ENCODE measurements around the gene POGLUT3. TPM values are rescaled to one million over a fixed set of nuclear protein-coding genes. Genes with fewer than 3 reads are reported as not detected.

The POGLUT3 gene
- total RNA-seq, 1 donor from 2014 or later: 27.3 TPM

GRCh38 chr11:108474664-108475463, 23.3 kb downstream of the POGLUT3 start:
- no peaks in the 10 kb centered on the region for H3K9me3 Mint-ChIP-seq
- H3K4me1 Mint-ChIP-seq: no peaks in the 10 kb centered on the region
- Histone ChIP-seq H4K20me1 (ENCODE audit: low read depth) (no peaks in the 10 kb centered on the region), H3K27me3 (no peaks in the 10 kb centered on the region), H3K4me1 (no peaks in the 10 kb centered on the region), H3K4me2 (no peak overlapping the region), H2AFZ (replicated peaks) (no peak overlapping the region), H3K79me2 (ENCODE audit: low read depth) (no peaks in the 10 kb centered on the region), H3K4me3 (no peak overlapping the region), H3K36me3 (peaks cover 3% of the 10 kb centered on the region), H3K9ac (no peak overlapping the region), H3K9me3 (ENCODE audit: low read depth) (no peaks in the 10 kb centered on the region), H3K27ac (no peak overlapping the region), H3F3A (ENCODE audit: low read depth) (no peaks in the 10 kb centered on the region)
- no peak overlapping the region for H3K27ac Mint-ChIP-seq
- no peak for DNase-seq (ENCODE audit: low spot score)
- no peak overlapping the region for H3K4me3 Mint-ChIP-seq
- TF ChIP-seq EZH2phosphoT487 (IDR thresholded peaks at IDR 0.05): no peak
- TF ChIP-seq EZH2 (IDR thresholded peaks at IDR 0.05): no peak
- TF ChIP-seq, protein P1, sequence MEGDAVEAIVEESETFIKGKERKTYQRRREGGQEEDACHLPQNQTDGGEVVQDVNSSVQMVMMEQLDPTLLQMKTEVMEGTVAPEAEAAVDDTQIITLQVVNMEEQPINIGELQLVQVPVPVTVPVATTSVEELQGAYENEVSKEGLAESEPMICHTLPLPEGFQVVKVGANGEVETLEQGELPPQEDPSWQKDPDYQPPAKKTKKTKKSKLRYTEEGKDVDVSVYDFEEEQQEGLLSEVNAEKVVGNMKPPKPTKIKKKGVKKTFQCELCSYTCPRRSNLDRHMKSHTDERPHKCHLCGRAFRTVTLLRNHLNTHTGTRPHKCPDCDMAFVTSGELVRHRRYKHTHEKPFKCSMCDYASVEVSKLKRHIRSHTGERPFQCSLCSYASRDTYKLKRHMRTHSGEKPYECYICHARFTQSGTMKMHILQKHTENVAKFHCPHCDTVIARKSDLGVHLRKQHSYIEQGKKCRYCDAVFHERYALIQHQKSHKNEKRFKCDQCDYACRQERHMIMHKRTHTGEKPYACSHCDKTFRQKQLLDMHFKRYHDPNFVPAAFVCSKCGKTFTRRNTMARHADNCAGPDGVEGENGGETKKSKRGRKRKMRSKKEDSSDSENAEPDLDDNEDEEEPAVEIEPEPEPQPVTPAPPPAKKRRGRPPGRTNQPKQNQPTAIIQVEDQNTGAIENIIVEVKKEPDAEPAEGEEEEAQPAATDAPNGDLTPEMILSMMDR (IDR thresholded peaks at IDR 0.05): no peak
- peaks cover 11% of the 10 kb centered on the region for H3K36me3 Mint-ChIP-seq
- no peaks in the 10 kb centered on the region for H3K27me3 Mint-ChIP-seq (ENCODE audit: insufficient read depth, low read depth)

- no peak overlapping the region for H3K4me3 Mint-ChIP-seq
- H3K4me1 Mint-ChIP-seq: peaks cover 5% of the 10 kb centered on the region
- no peak overlapping the region for H2AFZ ChIP-seq (replicated peaks)
- no peaks in the 10 kb centered on the region for H3K9me3 Mint-ChIP-seq
- H3K36me3 ChIP-seq: peaks cover 3% of the 10 kb centered on the region
- H3F3A ChIP-seq (ENCODE audit: low read depth): no peaks in the 10 kb centered on the region
- DNase-seq (ENCODE audit: low spot score): no peak
- H3K27me3 ChIP-seq: no peaks in the 10 kb centered on the region
- H3K4me3 ChIP-seq: no peak overlapping the region
- H3K4me1 ChIP-seq: no peaks in the 10 kb centered on the region
- H3K4me2 ChIP-seq: no peak overlapping the region
- no peak overlapping the region for H3K27ac ChIP-seq
- H3K9ac ChIP-seq: no peak overlapping the region
- H3K27ac Mint-ChIP-seq: no peak overlapping the region
- H3K27me3 Mint-ChIP-seq (ENCODE audit: insufficient read depth, low read depth): no peaks in the 10 kb centered on the region
- peaks cover 7% of the 10 kb centered on the region for H3K36me3 Mint-ChIP-seq
- no peaks in the 10 kb centered on the region for H3K9me3 ChIP-seq (ENCODE audit: low read depth)
- TF ChIP-seq EZH2phosphoT487 (IDR thresholded peaks at IDR 0.05): no peak
- TF ChIP-seq, protein P1 (IDR thresholded peaks at IDR 0.05): no peak
- no peak for TF ChIP-seq EZH2 (IDR thresholded peaks at IDR 0.05)
- H3K79me2 ChIP-seq (ENCODE audit: low read depth): no peaks in the 10 kb centered on the region
- H4K20me1 ChIP-seq (ENCODE audit: low read depth): no peaks in the 10 kb centered on the region
These were observed 25.5 kb downstream of the POGLUT3 start for GRCh38 chr11:108472681-108473080.

DNA sequence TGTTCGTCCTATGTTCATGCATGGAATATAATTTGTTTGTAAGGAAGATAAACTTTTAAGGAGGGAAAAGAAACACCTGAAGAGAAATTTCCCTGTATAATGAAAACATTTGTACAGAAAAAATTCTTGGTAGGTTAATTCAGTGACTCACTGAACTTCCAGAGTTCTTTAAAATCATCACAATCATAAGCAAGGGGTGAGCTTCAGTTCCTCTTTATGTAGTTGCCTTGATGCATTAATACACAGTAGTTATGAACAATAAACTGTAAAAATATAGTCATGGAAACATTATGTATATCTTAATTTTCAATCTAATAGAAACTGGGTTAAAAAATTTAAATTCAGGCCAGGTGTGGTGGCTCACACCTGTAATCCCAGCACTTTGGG, 29.7 kb downstream of the POGLUT3 start:
- H3K4me1 Mint-ChIP-seq: peaks cover 9% of the 10 kb centered on the region
- H3K4me3 Mint-ChIP-seq: no peak overlapping the region
- no peak for DNase-seq (ENCODE audit: low spot score)
- Histone ChIP-seq H3F3A (ENCODE audit: low read depth) (peaks cover 11% of the 10 kb centered on the region), H3K9ac (no peak overlapping the region), H3K36me3 (no peaks in the 10 kb centered on the region), H4K20me1 (ENCODE audit: low read depth) (no peaks in the 10 kb centered on the region), H2AFZ (replicated peaks) (no peak overlapping the region), H3K9me3 (ENCODE audit: low read depth) (no peaks in the 10 kb centered on the region), H3K27me3 (no peaks in the 10 kb centered on the region), H3K4me3 (no peak overlapping the region), H3K27ac (no peak overlapping the region), H3K4me1 (no peaks in the 10 kb centered on the region), H3K4me2 (no peak overlapping the region), H3K79me2 (ENCODE audit: low read depth) (no peaks in the 10 kb centered on the region)
- H3K27me3 Mint-ChIP-seq (ENCODE audit: insufficient read depth, low read depth): peaks cover 2% of the 10 kb centered on the region
- TF ChIP-seq EZH2 (IDR thresholded peaks at IDR 0.05) (no peak), EZH2phosphoT487 (IDR thresholded peaks at IDR 0.05) (no peak)
- TF ChIP-seq, protein P1 (IDR thresholded peaks at IDR 0.05): no peak
- no peaks in the 10 kb centered on the region for H3K9me3 Mint-ChIP-seq
- H3K36me3 Mint-ChIP-seq: no peaks in the 10 kb centered on the region
- no peak overlapping the region for H3K27ac Mint-ChIP-seq

Data from neural progenitor cell (in vitro differentiated cells).